Hepatocyte (in vitro differentiated cells): Measurements from ENCODE around the gene PLP1.

Experiments
- EZH2 ChIP-seq: fragments of 200-600 bp; sonication (generic); IDR thresholded peaks from 2 replicates; pipeline ENCODE4 v1.6.1; 2016; ENCODE audit warnings: antibody characterized with exemption, mild to moderate bottlenecking, borderline replicate concordance
- EZH2phosphoT487 ChIP-seq: fragments of 200-600 bp; sonication (generic); IDR thresholded peaks from one replicate; pipeline ENCODE4 v1.6.1; 2018; ENCODE audit warnings: antibody characterized with exemption, mild to moderate bottlenecking, low read depth, moderate library complexity; ENCODE audit not compliant: unreplicated experiment, severe bottlenecking
- TF ChIP-seq, protein P1 (sequence below): fragments of 200-600 bp; sonication (generic); IDR thresholded peaks from 2 replicates; pipeline ENCODE4 v1.5.1; 2016; ENCODE audit warnings: antibody characterized with exemption, mild to moderate bottlenecking; ENCODE audit not compliant: poor library complexity

GRCh38 chrX:103825881-103826280 is 49.2 kb downstream of the PLP1 start:
- TF ChIP-seq, protein P1, sequence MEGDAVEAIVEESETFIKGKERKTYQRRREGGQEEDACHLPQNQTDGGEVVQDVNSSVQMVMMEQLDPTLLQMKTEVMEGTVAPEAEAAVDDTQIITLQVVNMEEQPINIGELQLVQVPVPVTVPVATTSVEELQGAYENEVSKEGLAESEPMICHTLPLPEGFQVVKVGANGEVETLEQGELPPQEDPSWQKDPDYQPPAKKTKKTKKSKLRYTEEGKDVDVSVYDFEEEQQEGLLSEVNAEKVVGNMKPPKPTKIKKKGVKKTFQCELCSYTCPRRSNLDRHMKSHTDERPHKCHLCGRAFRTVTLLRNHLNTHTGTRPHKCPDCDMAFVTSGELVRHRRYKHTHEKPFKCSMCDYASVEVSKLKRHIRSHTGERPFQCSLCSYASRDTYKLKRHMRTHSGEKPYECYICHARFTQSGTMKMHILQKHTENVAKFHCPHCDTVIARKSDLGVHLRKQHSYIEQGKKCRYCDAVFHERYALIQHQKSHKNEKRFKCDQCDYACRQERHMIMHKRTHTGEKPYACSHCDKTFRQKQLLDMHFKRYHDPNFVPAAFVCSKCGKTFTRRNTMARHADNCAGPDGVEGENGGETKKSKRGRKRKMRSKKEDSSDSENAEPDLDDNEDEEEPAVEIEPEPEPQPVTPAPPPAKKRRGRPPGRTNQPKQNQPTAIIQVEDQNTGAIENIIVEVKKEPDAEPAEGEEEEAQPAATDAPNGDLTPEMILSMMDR = no peak
- TF ChIP-seq EZH2 = no peak
- no peak for TF ChIP-seq EZH2phosphoT487
